ENCODE results near the gene HMCN1.

DNA sequence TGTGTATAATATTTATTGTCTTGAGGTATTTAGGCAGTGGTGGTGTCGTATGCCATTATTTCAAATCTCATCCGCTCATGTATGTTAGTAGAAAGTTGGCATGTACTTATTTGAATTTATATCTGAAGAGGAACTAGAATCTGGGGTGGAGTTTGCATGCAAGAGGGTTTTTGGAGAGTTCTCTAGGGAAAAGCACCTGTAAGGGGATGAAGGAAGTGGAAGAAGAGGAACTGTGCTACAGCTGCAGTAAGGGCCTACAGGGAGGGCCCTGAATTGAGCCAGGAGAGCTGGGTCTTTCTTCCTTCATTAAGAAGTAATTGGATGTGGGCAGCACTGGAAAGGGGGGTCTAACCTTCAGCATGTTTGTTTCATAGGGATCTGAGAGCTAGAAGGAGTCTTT, 197.2 kb downstream of the HMCN1 start:
- TF ChIP-seq, protein P1, sequence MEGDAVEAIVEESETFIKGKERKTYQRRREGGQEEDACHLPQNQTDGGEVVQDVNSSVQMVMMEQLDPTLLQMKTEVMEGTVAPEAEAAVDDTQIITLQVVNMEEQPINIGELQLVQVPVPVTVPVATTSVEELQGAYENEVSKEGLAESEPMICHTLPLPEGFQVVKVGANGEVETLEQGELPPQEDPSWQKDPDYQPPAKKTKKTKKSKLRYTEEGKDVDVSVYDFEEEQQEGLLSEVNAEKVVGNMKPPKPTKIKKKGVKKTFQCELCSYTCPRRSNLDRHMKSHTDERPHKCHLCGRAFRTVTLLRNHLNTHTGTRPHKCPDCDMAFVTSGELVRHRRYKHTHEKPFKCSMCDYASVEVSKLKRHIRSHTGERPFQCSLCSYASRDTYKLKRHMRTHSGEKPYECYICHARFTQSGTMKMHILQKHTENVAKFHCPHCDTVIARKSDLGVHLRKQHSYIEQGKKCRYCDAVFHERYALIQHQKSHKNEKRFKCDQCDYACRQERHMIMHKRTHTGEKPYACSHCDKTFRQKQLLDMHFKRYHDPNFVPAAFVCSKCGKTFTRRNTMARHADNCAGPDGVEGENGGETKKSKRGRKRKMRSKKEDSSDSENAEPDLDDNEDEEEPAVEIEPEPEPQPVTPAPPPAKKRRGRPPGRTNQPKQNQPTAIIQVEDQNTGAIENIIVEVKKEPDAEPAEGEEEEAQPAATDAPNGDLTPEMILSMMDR (IDR thresholded peaks at IDR 0.05) = no peak
- TF ChIP-seq POLR2A (IDR thresholded peaks at IDR 0.05) = no peak

Measured in adrenal gland (tissue), 5 donors.